Activated B cell treated with CpG ODN at 0.5 μM for 24 hours (primary cell): ENCODE results near the gene ADPRHL1. TPM values are rescaled to one million over a fixed set of nuclear protein-coding genes. Genes with fewer than 3 reads are reported as not detected.
A peak's percentile ranks its signal among the peaks of the same experiment; 100 is the strongest.

Experiments
- ATAC-seq: fragments of 200-7000 bp; cut with Tn5 transposase; one replicate; pipeline ENCODE4 v1.10.0; 2021; ENCODE audit warnings: low read depth, mild to moderate bottlenecking, moderate library complexity
- CTCF ChIA-PET: fragments of 350-600 bp; sonication (Branson Sonifier 250); formaldehyde crosslinking; loops from one replicate; lab custom pipeline; 2021; ENCODE audit warnings: antibody characterized with exemption; lab: Charles Lee
- POLR2A ChIA-PET: fragments of 350-600 bp; sonication (Branson Sonifier 250); formaldehyde crosslinking; loops from one replicate; lab custom pipeline; 2021; ENCODE audit warnings: antibody characterized with exemption; lab: Charles Lee
- DNase-seq: peaks from one replicate; pipeline ENCODE4 v3.0.0; 2022
- H3K27ac Mint-ChIP-seq: one replicate; pipeline ENCODE4 v1.8.0; 2020; ENCODE audit warnings: mixed read lengths
- H3K27me3 Mint-ChIP-seq: one replicate; pipeline ENCODE4 v1.8.0; 2021; ENCODE audit warnings: mixed read lengths
- H3K36me3 Mint-ChIP-seq: one replicate; pipeline ENCODE4 v1.8.0; 2021; ENCODE audit warnings: low read depth, mixed read lengths
- H3K4me1 Mint-ChIP-seq: one replicate; pipeline ENCODE4 v1.8.0; 2021; ENCODE audit warnings: mixed read lengths
- H3K4me3 Mint-ChIP-seq: one replicate; pipeline ENCODE4 v1.8.0; 2020; ENCODE audit warnings: mild to moderate bottlenecking, mixed read lengths
- H3K9me3 Mint-ChIP-seq: one replicate; pipeline ENCODE4 v1.8.0; 2020; ENCODE audit warnings: mixed read lengths
- CTCF ChIP-seq: fragments of 200-600 bp; IDR thresholded peaks from one replicate; pipeline ENCODE4 v1.8.0; 2022; ENCODE audit warnings: antibody characterized with exemption, mild to moderate bottlenecking
- intact Hi-C: fragments of 100-400 bp; cut with micrococcal nuclease; formaldehyde crosslinking; loops from one replicate; pipeline ENCODE4 v1.15.1; 2024
- total RNA-seq: library from RNA; stranded (reverse); gene quantifications from 2 replicates; pipeline ENCODE4 v1.2.3, GENCODE V29; 2022

ADPRHL1 gene
- total RNA-seq, 1 donor from 2014 or later: 0.84 TPM

- no peak for TF ChIP-seq CTCF
- Mint-ChIP-seq H3K4me1 (peaks cover 34% of the 10 kb centered on the region), H3K27ac (no peak overlapping the region), H3K4me3 (no peak overlapping the region), H3K27me3 (no peaks in the 10 kb centered on the region), H3K36me3 (no peaks in the 10 kb centered on the region), H3K9me3 (peaks cover 11% of the 10 kb centered on the region)
- POLR2A ChIA-PET: interaction anchor here (0.7 kb wide), 1 partner anchor 46 kb away, joined by 6 read pairs; the partner anchor contains the start of gene GRTP1
- no peak for ATAC-seq
- DNase-seq: no peak
- intact Hi-C loops: no loop called here
- CTCF ChIA-PET: no interaction called here
Measured at GRCh38 chr13:113410472-113411201, 42.7 kb downstream of the ADPRHL1 start.

GRCh38 chr13:113408562-113408961 lies 44.7 kb downstream of the ADPRHL1 start:
- ATAC-seq: no peak
- H3K4me1 Mint-ChIP-seq: peaks cover 34% of the 10 kb centered on the region
- CTCF ChIA-PET: no interaction called here
- TF ChIP-seq CTCF: no peak
- peaks cover 11% of the 10 kb centered on the region for H3K9me3 Mint-ChIP-seq
- intact Hi-C loops: no loop called here
- no peaks in the 10 kb centered on the region for H3K36me3 Mint-ChIP-seq
- H3K27ac Mint-ChIP-seq: no peak overlapping the region
- no peaks in the 10 kb centered on the region for H3K27me3 Mint-ChIP-seq
- POLR2A ChIA-PET: no interaction called here
- H3K4me3 Mint-ChIP-seq: no peak overlapping the region
- DNase-seq: no peak

- H3K9me3 Mint-ChIP-seq: peaks cover 9% of the 10 kb centered on the region
- no peaks in the 10 kb centered on the region for H3K36me3 Mint-ChIP-seq
- no peak for TF ChIP-seq CTCF
- ATAC-seq (no peak), DNase-seq (no peak)
- POLR2A ChIA-PET: no interaction called here
- intact Hi-C loops: no loop called here
- H3K4me3 Mint-ChIP-seq: peak overlapping the region; percentile 61
- CTCF ChIA-PET: no interaction called here
- H3K27ac Mint-ChIP-seq: no peak overlapping the region
- H3K27me3 Mint-ChIP-seq: no peaks in the 10 kb centered on the region
- H3K4me1 Mint-ChIP-seq: peaks cover 32% of the 10 kb centered on the region
Measured at GRCh38 chr13:113407531-113408393, 45.5 kb downstream of the ADPRHL1 start.

- no peak for TF ChIP-seq CTCF
- intact Hi-C loops: no loop called here
- H3K27me3 Mint-ChIP-seq: no peaks in the 10 kb centered on the region
- peak overlapping the region; percentile 61 for H3K4me3 Mint-ChIP-seq
- DNase-seq (no peak), ATAC-seq (no peak)
- peaks cover 9% of the 10 kb centered on the region for H3K9me3 Mint-ChIP-seq
- POLR2A ChIA-PET: no interaction called here
- peaks cover 32% of the 10 kb centered on the region for H3K4me1 Mint-ChIP-seq
- no peak overlapping the region for H3K27ac Mint-ChIP-seq
- H3K36me3 Mint-ChIP-seq: no peaks in the 10 kb centered on the region
- CTCF ChIA-PET: no interaction called here
Measured at GRCh38 chr13:113407103-113407530, 46.2 kb downstream of the ADPRHL1 start.
